Kidney capillary endothelial cell (primary cell): ENCODE data around the gene ABCD1.
"Not testable (repeated sequence)": the region's sequence is repeated elsewhere in the genome, so short reads cannot be mapped to it uniquely, and the experiment has no call there.

ENCODE experiments used
- DNase-seq: peaks from one replicate; pipeline ENCODE4 v3.0.0-alpha.2; 2018; ENCODE audit warnings: low spot score

The ABCD1 gene

GRCh38 chrX:153734871-153735270 is 10.2 kb downstream of the ABCD1 start:
- DNase-seq = no peak

GRCh38 chrX:153735274-153735673 is 10.6 kb downstream of the ABCD1 start:
- no peak for DNase-seq

- no peak for DNase-seq
These were observed 11.6 kb downstream of the ABCD1 start for GRCh38 chrX:153736071-153736820.

GRCh38 chrX:153736871-153737441 is 12.3 kb downstream of the ABCD1 start:
- no peak for DNase-seq

GRCh38 chrX:153738056-153738605 is 13.5 kb downstream of the ABCD1 start:
- no peak for DNase-seq

- DNase-seq = no peak
These were observed 15.3 kb downstream of the ABCD1 start for GRCh38 chrX:153739754-153740486.

GRCh38 chrX:153740631-153741222 is 16.1 kb downstream of the ABCD1 start:
- DNase-seq = no peak

GRCh38 chrX:153741446-153741845 is 16.8 kb downstream of the ABCD1 start:
- DNase-seq = no peak

- not testable (repeated sequence) for DNase-seq
These were observed 17.5 kb downstream of the ABCD1 start for GRCh38 chrX:153742111-153742510.

- DNase-seq = not testable (repeated sequence)
These were observed 18.3 kb downstream of the ABCD1 start for GRCh38 chrX:153742796-153743467.

GRCh38 chrX:153743468-153744209 is 19.0 kb downstream of the ABCD1 start:
- not testable (repeated sequence) for DNase-seq

- DNase-seq = no peak
These were observed 19.8 kb downstream of the ABCD1 start for GRCh38 chrX:153744210-153745066.

- DNase-seq = not testable (repeated sequence)
These were observed 20.4 kb downstream of the ABCD1 start for GRCh38 chrX:153745067-153745433.

GRCh38 chrX:153746359-153746758 is 21.7 kb downstream of the ABCD1 start:
- DNase-seq = no peak

- DNase-seq = not testable (repeated sequence)
These were observed 22.3 kb downstream of the ABCD1 start for GRCh38 chrX:153746991-153747390.

GRCh38 chrX:153749017-153749416 is 24.4 kb downstream of the ABCD1 start:
- not testable (repeated sequence) for DNase-seq

GRCh38 chrX:153750127-153750774 is 25.6 kb downstream of the ABCD1 start:
- DNase-seq = no peak

GRCh38 chrX:153755136-153755535 is 30.5 kb downstream of the ABCD1 start:
- no peak for DNase-seq

- no peak for DNase-seq
These were observed 37.2 kb downstream of the ABCD1 start for GRCh38 chrX:153761863-153762262.
